ENCODE measurements around the gene SDS. TPM values are rescaled to one million over a fixed set of nuclear protein-coding genes. Genes with fewer than 3 reads are reported as not detected.

Gene SDS
- total RNA-seq, 1 experiment from 2014 or later, result not detected

DNA sequence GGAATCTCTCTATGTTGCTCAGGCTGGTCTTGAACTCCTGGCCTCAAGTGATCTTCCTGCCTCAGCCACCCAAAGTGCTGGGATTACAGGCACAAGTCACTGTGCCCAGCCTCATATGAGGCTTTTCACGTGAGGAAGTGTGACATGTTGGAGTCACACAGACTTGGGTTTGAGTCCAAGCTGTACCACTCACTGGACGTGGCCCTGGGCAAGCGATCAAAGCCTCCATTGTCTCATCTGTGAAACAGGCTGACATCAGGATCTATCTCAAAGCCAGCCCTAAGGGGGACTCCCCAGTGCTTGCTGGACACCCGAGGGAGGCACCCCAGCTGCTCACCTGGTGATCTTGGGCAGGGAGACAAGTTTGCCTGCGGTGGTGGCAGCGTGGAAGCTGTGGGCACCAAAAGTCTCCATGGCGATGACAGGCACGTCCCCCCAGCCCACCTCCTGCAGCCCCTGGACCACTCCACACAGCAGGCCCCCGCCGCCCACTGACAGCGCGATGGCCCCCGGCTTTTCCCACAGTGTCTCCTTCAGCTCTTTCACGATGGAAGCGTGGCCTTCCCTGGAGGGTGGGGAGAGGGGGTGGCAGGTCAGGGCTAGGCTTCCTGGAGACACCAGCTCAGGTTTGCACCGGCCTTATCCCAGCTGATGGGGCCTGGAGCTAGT lies 6.7 kb downstream of the SDS start (continued):
- TF ChIP-seq, protein P1, sequence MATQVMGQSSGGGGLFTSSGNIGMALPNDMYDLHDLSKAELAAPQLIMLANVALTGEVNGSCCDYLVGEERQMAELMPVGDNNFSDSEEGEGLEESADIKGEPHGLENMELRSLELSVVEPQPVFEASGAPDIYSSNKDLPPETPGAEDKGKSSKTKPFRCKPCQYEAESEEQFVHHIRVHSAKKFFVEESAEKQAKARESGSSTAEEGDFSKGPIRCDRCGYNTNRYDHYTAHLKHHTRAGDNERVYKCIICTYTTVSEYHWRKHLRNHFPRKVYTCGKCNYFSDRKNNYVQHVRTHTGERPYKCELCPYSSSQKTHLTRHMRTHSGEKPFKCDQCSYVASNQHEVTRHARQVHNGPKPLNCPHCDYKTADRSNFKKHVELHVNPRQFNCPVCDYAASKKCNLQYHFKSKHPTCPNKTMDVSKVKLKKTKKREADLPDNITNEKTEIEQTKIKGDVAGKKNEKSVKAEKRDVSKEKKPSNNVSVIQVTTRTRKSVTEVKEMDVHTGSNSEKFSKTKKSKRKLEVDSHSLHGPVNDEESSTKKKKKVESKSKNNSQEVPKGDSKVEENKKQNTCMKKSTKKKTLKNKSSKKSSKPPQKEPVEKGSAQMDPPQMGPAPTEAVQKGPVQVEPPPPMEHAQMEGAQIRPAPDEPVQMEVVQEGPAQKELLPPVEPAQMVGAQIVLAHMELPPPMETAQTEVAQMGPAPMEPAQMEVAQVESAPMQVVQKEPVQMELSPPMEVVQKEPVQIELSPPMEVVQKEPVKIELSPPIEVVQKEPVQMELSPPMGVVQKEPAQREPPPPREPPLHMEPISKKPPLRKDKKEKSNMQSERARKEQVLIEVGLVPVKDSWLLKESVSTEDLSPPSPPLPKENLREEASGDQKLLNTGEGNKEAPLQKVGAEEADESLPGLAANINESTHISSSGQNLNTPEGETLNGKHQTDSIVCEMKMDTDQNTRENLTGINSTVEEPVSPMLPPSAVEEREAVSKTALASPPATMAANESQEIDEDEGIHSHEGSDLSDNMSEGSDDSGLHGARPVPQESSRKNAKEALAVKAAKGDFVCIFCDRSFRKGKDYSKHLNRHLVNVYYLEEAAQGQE (IDR thresholded peaks at IDR 0.05; ENCODE audit: low read depth), result no peak
- TF ChIP-seq, protein P2, sequence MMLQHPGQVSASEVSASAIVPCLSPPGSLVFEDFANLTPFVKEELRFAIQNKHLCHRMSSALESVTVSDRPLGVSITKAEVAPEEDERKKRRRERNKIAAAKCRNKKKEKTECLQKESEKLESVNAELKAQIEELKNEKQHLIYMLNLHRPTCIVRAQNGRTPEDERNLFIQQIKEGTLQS (IDR thresholded peaks at IDR 0.05), result no peak
- TF ChIP-seq CBX3 (IDR thresholded peaks at IDR 0.05; ENCODE audit: low read depth) (no peak), FOSL1 (IDR thresholded peaks at IDR 0.05; ENCODE audit: low read depth) (no peak), EZH2 (IDR thresholded peaks at IDR 0.05) (no peak), EGR1 (IDR thresholded peaks at IDR 0.05; ENCODE audit: low read depth) (no peak)

DNA sequence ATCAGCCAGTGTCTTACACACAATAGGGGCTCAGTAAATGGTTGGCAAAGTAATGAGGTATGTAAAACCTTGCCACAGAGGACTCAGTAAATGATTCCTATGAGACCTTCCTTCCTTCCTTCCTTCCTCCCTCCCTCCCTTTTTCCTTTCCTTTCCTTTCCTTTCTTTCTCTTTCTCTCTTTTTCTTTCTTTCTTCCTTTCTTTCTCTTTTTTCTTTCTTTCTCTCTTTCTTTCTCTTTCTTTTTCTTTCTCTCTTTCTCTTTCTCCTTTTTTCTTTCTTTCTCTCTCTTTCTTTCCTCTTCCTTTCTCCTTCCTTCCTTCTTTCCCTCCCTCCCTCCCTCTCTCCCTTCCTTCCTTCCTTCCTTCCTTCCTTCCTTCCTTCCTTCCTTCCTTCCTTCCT lies 7.5 kb downstream of the SDS start:
- DNase-seq (ENCODE audit: low read depth, low spot score), result no peak
- TF ChIP-seq ZNF274 (IDR thresholded peaks at IDR 0.05; ENCODE audit: low read depth, low read length), result no peak
- no peak for TF ChIP-seq CBX3 (IDR thresholded peaks at IDR 0.05; ENCODE audit: low read depth)
- TF ChIP-seq SIN3A (IDR thresholded peaks at IDR 0.05; ENCODE audit: low read depth), result no peak
- TF ChIP-seq SRF (IDR thresholded peaks at IDR 0.05; ENCODE audit: low read depth), result no peak
- no peak for TF ChIP-seq EGR1 (IDR thresholded peaks at IDR 0.05; ENCODE audit: low read depth)
- TF ChIP-seq POLR2A (IDR thresholded peaks at IDR 0.05; ENCODE audit: borderline replicate concordance, extremely low read depth, insufficient read depth, insufficient read length), result no peak
- TF ChIP-seq, protein P2 (IDR thresholded peaks at IDR 0.05), result no peak
- no peak for TF ChIP-seq TCF7L2 (IDR thresholded peaks at IDR 0.05; ENCODE audit: borderline replicate concordance, extremely low read depth, insufficient read depth, insufficient read length)
- TF ChIP-seq ZFX (IDR thresholded peaks at IDR 0.05), result no peak
- TF ChIP-seq, protein P1 (IDR thresholded peaks at IDR 0.05; ENCODE audit: low read depth), result no peak
- TF ChIP-seq EZH2phosphoT487 (IDR thresholded peaks at IDR 0.05; ENCODE audit: borderline replicate concordance), result no peak
- TF ChIP-seq, protein P3, sequence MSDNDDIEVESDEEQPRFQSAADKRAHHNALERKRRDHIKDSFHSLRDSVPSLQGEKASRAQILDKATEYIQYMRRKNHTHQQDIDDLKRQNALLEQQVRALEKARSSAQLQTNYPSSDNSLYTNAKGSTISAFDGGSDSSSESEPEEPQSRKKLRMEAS (IDR thresholded peaks at IDR 0.05), result no peak
- TF ChIP-seq POLR2AphosphoS5 (IDR thresholded peaks at IDR 0.05; ENCODE audit: low read depth, low read length), result no peak
- CTCF ChIA-PET, result no interaction called here
- Histone ChIP-seq H4K20me1 (ENCODE audit: insufficient read depth) (no peaks in the 10 kb centered on the region), H3K36me3 (ENCODE audit: control insufficient read depth in 1 of 2, insufficient read depth in 2 of 2, low read length in 2 of 2) (no peaks in the 10 kb centered on the region), H3K4me3 (replicated peaks in 1 of 2; ENCODE audit: low read depth in 1 of 2, low read length in 2 of 2) (no peak overlapping the region), H3K27ac (ENCODE audit: low read depth, low read length) (no peak overlapping the region), H3K4me2 (ENCODE audit: low read length) (no peak overlapping the region), H3K9me3 (ENCODE audit: control insufficient read depth in 1 of 2, insufficient read depth in 1 of 2, low read depth in 1 of 2, low read length in 2 of 2) (no peaks in the 10 kb centered on the region), H3K4me1 (ENCODE audit: control insufficient read depth in 1 of 2, insufficient read depth in 2 of 2, low read length in 2 of 2) (no peaks in the 10 kb centered on the region), H2AFZ (ENCODE audit: low read depth, low read length, poor library complexity, severe bottlenecking) (no peak overlapping the region), H3K79me2 (ENCODE audit: insufficient read depth, low read length) (no peaks in the 10 kb centered on the region), H3K27me3 (ENCODE audit: insufficient read depth, low read length) (no peaks in the 10 kb centered on the region), H3K9ac (ENCODE audit: low read length) (no peak overlapping the region), H3K9me2 (ENCODE audit: insufficient read depth) (no peaks in the 10 kb centered on the region)
- intact Hi-C loops (cut with micrococcal nuclease), result no loop called here
- no peak for ATAC-seq
- RAD21 ChIA-PET (ENCODE audit: low non-redundant PET in 1 of 2, low total read pairs in 2 of 2, uncharacterized antibody in 2 of 2, unreplicated experiment in 2 of 2), result no interaction called here
- BruUV-seq (replicated peaks), result no TSS peak
- POLR2A ChIA-PET, result no interaction called here

Measured in HCT116 (cell line).